Endothelial cell of umbilical vein (primary cell): ENCODE measurements around the gene RAD1. TPM values are rescaled to one million over a fixed set of nuclear protein-coding genes. Genes with fewer than 3 reads are reported as not detected.

Experiments
- BruUV-seq: library from RNA; stranded (reverse); fragments of 400-500 nt; replicated peaks from 2 replicates; lab custom pipeline; 2021; lab: Mats Ljungman, UMichigan
- CTCF ChIA-PET: fragments of 300-600, 350-600 bp; sonication (Branson Sonifier 250); formaldehyde crosslinking; loops from one replicate; lab custom pipeline; 2021; ENCODE audit warnings: antibody characterized with exemption, inconsistent platforms; lab: Charles Lee
- POLR2A ChIA-PET: fragments of 300-600, 350-600 bp; sonication (Branson Sonifier 250); formaldehyde crosslinking; loops from one replicate; lab custom pipeline; 2021; ENCODE audit warnings: antibody characterized with exemption, inconsistent platforms; lab: Charles Lee
- DNase-seq: peaks from one replicate; pipeline ENCODE4 v3.0.0-alpha.2; 2011; ENCODE audit warnings: low read depth, low spot score
- FAIRE-seq: peaks from 2 replicates; lab custom pipeline; 2011; peaks lifted over from hg19 to GRCh38; lab: Jason Lieb, UNC
- H2AFZ ChIP-seq: 2 replicates; pipeline ENCODE4 v1.6.0; 2012; ENCODE audit warnings: low read depth, low read length, control low read depth, inconsistent platforms
- H3K27ac ChIP-seq: 2 replicates; pipeline ENCODE4 v1.5.1; 2011; ENCODE audit warnings: low read depth, mild to moderate bottlenecking, control low read depth, low read length, moderate library complexity; ENCODE audit not compliant: insufficient read depth
- H3K27me3 ChIP-seq, 2 experiments: 2 replicates each; pipeline versions ENCODE4 v1.6.0 to v1.6.1; 2011; ENCODE audit warnings: low read length in 2 of 2, mixed read lengths in 1 of 2; ENCODE audit not compliant: control insufficient read depth in 2 of 2, insufficient read depth in 2 of 2
- H3K36me3 ChIP-seq, 2 experiments: 2 replicates in 1 of 2; 3 replicates in 1 of 2; pipeline ENCODE4 v1.5.1; 2011; ENCODE audit warnings: low read length in 2 of 2, mild to moderate bottlenecking in 1 of 2, moderate library complexity in 1 of 2; ENCODE audit not compliant: control insufficient read depth in 2 of 2, insufficient read depth in 2 of 2; ENCODE audit errors: extremely low read depth in 1 of 2
- H3K4me1 ChIP-seq: 3 replicates; pipeline ENCODE4 v1.5.1; 2011; ENCODE audit warnings: mild to moderate bottlenecking, low read length; ENCODE audit not compliant: control insufficient read depth, insufficient read depth; ENCODE audit errors: extremely low read depth
- H3K4me2 ChIP-seq: 2 replicates; pipeline ENCODE4 v1.6.1; 2011; ENCODE audit warnings: low read length, control low read depth, mixed read lengths; ENCODE audit not compliant: insufficient read depth
- H3K4me3 ChIP-seq, 3 experiments: fragments of 200-600 bp in 1 of 3; sonication (generic), shearing (Covaris generic) in 1 of 3; replicated peaks in 1 of 3; 2 replicates each; pipeline ENCODE4 v1.5.1; 2011 to 2016; ENCODE audit warnings: control low read depth in 3 of 3, low read length in 3 of 3, mild to moderate bottlenecking in 2 of 3, inconsistent platforms in 1 of 3, low read depth in 1 of 3, moderate library complexity in 1 of 3; ENCODE audit not compliant: insufficient read depth in 1 of 3
- H3K79me2 ChIP-seq: 2 replicates; pipeline ENCODE4 v1.6.0; 2012; ENCODE audit warnings: low read length, inconsistent platforms; ENCODE audit not compliant: control insufficient read depth, insufficient read depth
- H3K9ac ChIP-seq: replicated peaks from 2 replicates; pipeline ENCODE3; 2011; ENCODE audit warnings: low read length, control low read depth; ENCODE audit not compliant: insufficient read depth; ENCODE audit errors: extremely low read depth
- H3K9me1 ChIP-seq: replicated peaks from 3 replicates; pipeline ENCODE4 v1.6.0; 2011; ENCODE audit warnings: mild to moderate bottlenecking, low read length; ENCODE audit not compliant: control insufficient read depth, insufficient read depth; ENCODE audit errors: extremely low read depth
- H3K9me3 ChIP-seq: replicated peaks from 2 replicates; pipeline ENCODE4 v1.5.1; 2012; ENCODE audit warnings: low read length, inconsistent platforms; ENCODE audit not compliant: control insufficient read depth, insufficient read depth
- H4K20me1 ChIP-seq: replicated peaks from 2 replicates; pipeline ENCODE3; 2011; ENCODE audit warnings: mild to moderate bottlenecking, low read length; ENCODE audit not compliant: control insufficient read depth, insufficient read depth; ENCODE audit errors: extremely low read depth
- EZH2 ChIP-seq: IDR thresholded peaks from 2 replicates; pipeline ENCODE4 v1.6.1; 2012; ENCODE audit warnings: borderline replicate concordance, low read depth, mild to moderate bottlenecking, moderate library complexity, low read length, inconsistent platforms; ENCODE audit not compliant: severe bottlenecking
- GATA2 ChIP-seq: IDR thresholded peaks from 2 replicates; pipeline ENCODE4 v1.7.0; 2011; ENCODE audit warnings: low read depth, mild to moderate bottlenecking, moderate library complexity, mixed read lengths, low read length; ENCODE audit not compliant: insufficient read length, insufficient read depth
- MYC ChIP-seq: IDR thresholded peaks from one replicate; pipeline ENCODE4 v1.6.1; 2011; ENCODE audit warnings: mild to moderate bottlenecking, low read depth, low read length
- dilution Hi-C: fragments of 300-500 bp; cut with MboI; formaldehyde crosslinking; loops from one replicate; pipeline ENCODE4 v1.15.0; 2019; ENCODE audit warnings: low sequenced_read_pairs; ENCODE audit not compliant: extremely low pct_ligation_motif_present
- intact Hi-C: fragments of 100-400 bp; cut with micrococcal nuclease; formaldehyde crosslinking; loops from one replicate; pipeline ENCODE4 v1.10.0; 2022
- polyA plus RNA-seq, 4 experiments: library from polyadenylated mRNA; depleted of rRNA in 3 of 4; stranded (reverse) in 3 of 4; unstranded in 1 of 4; fragments of >200 nt; gene quantifications; 2 replicates each; pipeline versions ENCODE4 v1.2.1 to v1.2.3, GENCODE V29; 2011 to 2012; ENCODE audit warnings: missing spikeins in 1 of 4
- total RNA-seq: library from RNA; stranded (reverse); gene quantifications from 2 replicates; pipeline ENCODE4 v1.2.3, GENCODE V29; 2021
- TF ChIP-seq, protein P1 (sequence below), 2 donors: IDR thresholded peaks; 1 replicate in 1 of 2; 2 replicates in 1 of 2; pipeline ENCODE4 v1.5.1; 2011; ENCODE audit warnings: low read length in 2 of 2, mild to moderate bottlenecking in 2 of 2, moderate library complexity in 2 of 2, control low read depth in 1 of 2, inconsistent platforms in 1 of 2, low read depth in 1 of 2; ENCODE audit not compliant: insufficient read depth in 1 of 2; ENCODE audit errors: extremely low read depth in 1 of 2

The RAD1 gene
- total and polyA plus RNA-seq, 2 donors (not counting 3 experiments of a cell fraction or from before 2014, with no cell fraction given) = 10.7 to 22.2 TPM

GRCh38 chr5:34913072-34913471, 2.2 kb downstream of the RAD1 start:
- ChIA-PET CTCF (no interaction called here), POLR2A (no interaction called here)
- Histone ChIP-seq H3K4me3 (no peak overlapping the region), H3K4me2 (peak overlapping the region; percentile 92), H2AFZ (no peak overlapping the region), H3K9me3 (no peaks in the 10 kb centered on the region), H3K36me3 (peaks cover 0 to 3% of the 10 kb centered on the region in 2 experiments), H3K9me1 (no peaks in the 10 kb centered on the region), H4K20me1 (no peaks in the 10 kb centered on the region), H3K4me1 (peaks cover 28% of the 10 kb centered on the region), H3K79me2 (peaks cover 44% of the 10 kb centered on the region), H3K27me3 (no peaks in the 10 kb centered on the region), H3K27ac (no peak overlapping the region), H3K9ac (no peak overlapping the region)
- dilution Hi-C loops (loop anchor here (25.0 kb wide), 1 partner anchor 426 kb away; no protein-coding TSS in a partner anchor), intact Hi-C loops (no loop called here)
- DNase-seq (no peak), FAIRE-seq (no peak)
- TF ChIP-seq GATA2 (no peak), EZH2 (no peak), MYC (no peak)
- TF ChIP-seq, protein P1, sequence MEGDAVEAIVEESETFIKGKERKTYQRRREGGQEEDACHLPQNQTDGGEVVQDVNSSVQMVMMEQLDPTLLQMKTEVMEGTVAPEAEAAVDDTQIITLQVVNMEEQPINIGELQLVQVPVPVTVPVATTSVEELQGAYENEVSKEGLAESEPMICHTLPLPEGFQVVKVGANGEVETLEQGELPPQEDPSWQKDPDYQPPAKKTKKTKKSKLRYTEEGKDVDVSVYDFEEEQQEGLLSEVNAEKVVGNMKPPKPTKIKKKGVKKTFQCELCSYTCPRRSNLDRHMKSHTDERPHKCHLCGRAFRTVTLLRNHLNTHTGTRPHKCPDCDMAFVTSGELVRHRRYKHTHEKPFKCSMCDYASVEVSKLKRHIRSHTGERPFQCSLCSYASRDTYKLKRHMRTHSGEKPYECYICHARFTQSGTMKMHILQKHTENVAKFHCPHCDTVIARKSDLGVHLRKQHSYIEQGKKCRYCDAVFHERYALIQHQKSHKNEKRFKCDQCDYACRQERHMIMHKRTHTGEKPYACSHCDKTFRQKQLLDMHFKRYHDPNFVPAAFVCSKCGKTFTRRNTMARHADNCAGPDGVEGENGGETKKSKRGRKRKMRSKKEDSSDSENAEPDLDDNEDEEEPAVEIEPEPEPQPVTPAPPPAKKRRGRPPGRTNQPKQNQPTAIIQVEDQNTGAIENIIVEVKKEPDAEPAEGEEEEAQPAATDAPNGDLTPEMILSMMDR (IDR thresholded peaks at IDR 0.05; ENCODE audit: extremely low read depth in 1 of 2, insufficient read depth in 1 of 2, low read depth in 1 of 2, low read length in 2 of 2) = no peak
- no TSS peak for BruUV-seq

GRCh38 chr5:34905564-34905963, 9.7 kb downstream of the RAD1 start:
- H2AFZ ChIP-seq = no peak overlapping the region
- no peaks in the 10 kb centered on the region for H3K9me3 ChIP-seq
- dilution Hi-C loops (loop anchor here (25.0 kb wide), 1 partner anchor 418 kb away; no protein-coding TSS in a partner anchor), intact Hi-C loops (no loop called here)
- FAIRE-seq = no peak
- no peak overlapping the region for H3K4me3 ChIP-seq
- POLR2A ChIA-PET = no interaction called here
- H3K27me3 ChIP-seq = no peaks in the 10 kb centered on the region
- CTCF ChIA-PET = interaction anchor here (0.9 to 2.1 kb wide), 4 partner anchors 8 to 439 kb away, joined by 3 to 24 read pairs (median 6); no protein-coding TSS in a partner anchor
- H4K20me1 ChIP-seq = no peaks in the 10 kb centered on the region
- DNase-seq = peak; percentile 26
- TF ChIP-seq, protein P1 (IDR thresholded peaks at IDR 0.05; ENCODE audit: extremely low read depth in 1 of 2, insufficient read depth in 1 of 2, low read depth in 1 of 2, low read length in 2 of 2) = peak; percentile 22 to 34
- TF ChIP-seq EZH2 = no peak
- no peaks in the 10 kb centered on the region for H3K36me3 ChIP-seq
- H3K79me2 ChIP-seq = no peaks in the 10 kb centered on the region
- no peaks in the 10 kb centered on the region for H3K4me1 ChIP-seq
- no peak overlapping the region for H3K9ac ChIP-seq
- no peaks in the 10 kb centered on the region for H3K9me1 ChIP-seq
- H3K27ac ChIP-seq = no peak overlapping the region
- H3K4me2 ChIP-seq = no peak overlapping the region
- no TSS peak for BruUV-seq
